Vagina (tissue), 2 donors: ENCODE data around the gene MEF2A.

Experiments used
- POLR2A ChIP-seq, 2 donors: fragments of 450-650 bp; IDR thresholded peaks; one replicate each; pipeline ENCODE4 v1.6.1; 2017; ENCODE audit warnings: antibody characterized with exemption in 2 of 2, mild to moderate bottlenecking in 2 of 2, moderate library complexity in 2 of 2
- POLR2AphosphoS5 ChIP-seq, 2 donors: sonication (generic); formaldehyde crosslinking; IDR thresholded peaks; one replicate each; pipeline ENCODE4 v1.9.0; 2017; ENCODE audit warnings: antibody characterized with exemption in 2 of 2, mild to moderate bottlenecking in 2 of 2, low read depth in 1 of 2; ENCODE audit not compliant: insufficient read depth in 1 of 2
- TF ChIP-seq, protein P1 (sequence below), 3 experiments: fragments of 450-650 bp in 2 of 3; fragments of 200-600 bp in 1 of 3; sonication (generic) in 1 of 3; IDR thresholded peaks; one replicate each; pipeline ENCODE4 v1.5.1; 2017 to 2019; ENCODE audit warnings: antibody characterized with exemption in 3 of 3, mild to moderate bottlenecking in 2 of 3, moderate library complexity in 2 of 3

DNA sequence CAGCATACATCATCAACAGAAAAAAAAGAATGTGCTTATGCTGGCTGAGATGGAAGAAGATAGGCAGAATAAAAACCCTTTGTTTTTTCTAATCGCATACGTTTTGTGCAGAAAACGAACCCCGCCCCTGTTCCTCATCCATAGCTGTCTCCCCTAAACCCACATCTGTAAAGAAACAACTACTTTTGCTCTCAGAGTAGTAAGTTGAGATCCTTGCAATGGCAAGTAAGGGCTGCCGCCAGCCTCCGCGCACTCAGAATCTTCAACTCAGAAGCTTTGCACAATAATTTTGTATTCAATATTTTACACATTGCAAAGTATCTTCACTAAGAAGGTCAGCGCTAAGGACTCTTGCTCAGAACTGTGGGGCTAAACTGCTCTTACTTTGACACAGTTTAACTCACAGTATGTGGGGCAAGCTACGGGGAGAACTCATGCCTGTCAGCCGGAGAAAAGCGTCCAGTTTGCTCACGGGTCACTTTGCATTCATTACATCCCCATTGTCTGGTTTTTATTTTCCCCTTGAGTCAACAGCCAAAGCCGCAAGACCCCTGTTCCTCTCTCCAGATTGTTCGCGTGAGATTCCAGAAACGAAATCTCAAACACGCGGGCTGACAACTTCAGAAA lies 166.5 kb downstream of the MEF2A start:
- TF ChIP-seq, protein P1, sequence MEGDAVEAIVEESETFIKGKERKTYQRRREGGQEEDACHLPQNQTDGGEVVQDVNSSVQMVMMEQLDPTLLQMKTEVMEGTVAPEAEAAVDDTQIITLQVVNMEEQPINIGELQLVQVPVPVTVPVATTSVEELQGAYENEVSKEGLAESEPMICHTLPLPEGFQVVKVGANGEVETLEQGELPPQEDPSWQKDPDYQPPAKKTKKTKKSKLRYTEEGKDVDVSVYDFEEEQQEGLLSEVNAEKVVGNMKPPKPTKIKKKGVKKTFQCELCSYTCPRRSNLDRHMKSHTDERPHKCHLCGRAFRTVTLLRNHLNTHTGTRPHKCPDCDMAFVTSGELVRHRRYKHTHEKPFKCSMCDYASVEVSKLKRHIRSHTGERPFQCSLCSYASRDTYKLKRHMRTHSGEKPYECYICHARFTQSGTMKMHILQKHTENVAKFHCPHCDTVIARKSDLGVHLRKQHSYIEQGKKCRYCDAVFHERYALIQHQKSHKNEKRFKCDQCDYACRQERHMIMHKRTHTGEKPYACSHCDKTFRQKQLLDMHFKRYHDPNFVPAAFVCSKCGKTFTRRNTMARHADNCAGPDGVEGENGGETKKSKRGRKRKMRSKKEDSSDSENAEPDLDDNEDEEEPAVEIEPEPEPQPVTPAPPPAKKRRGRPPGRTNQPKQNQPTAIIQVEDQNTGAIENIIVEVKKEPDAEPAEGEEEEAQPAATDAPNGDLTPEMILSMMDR (IDR thresholded peaks at IDR 0.05): no peak
- no peak for TF ChIP-seq POLR2AphosphoS5 (IDR thresholded peaks at IDR 0.05; ENCODE audit: insufficient read depth in 1 of 2, low read depth in 1 of 2)
- no peak for TF ChIP-seq POLR2A (IDR thresholded peaks at IDR 0.05)
